DND-41 (cell line): Measurements from ENCODE around the gene NCK1.

Source experiments
- ATAC-seq: fragments of 200-7000 bp; cut with Tn5 transposase; 3 replicates; pipeline ENCODE4 v1.9.1; 2021; ENCODE audit warnings: low read depth; ENCODE audit not compliant: insufficient read depth
- DNase-seq: peaks from one replicate; pipeline ENCODE4 v3.0.0-alpha.2; 2020
- H2AFZ ChIP-seq: 2 replicates; pipeline ENCODE4 v1.6.0; 2012; ENCODE audit warnings: low read depth, low read length
- H3K27ac ChIP-seq: 2 replicates; pipeline ENCODE4 v1.5.1; 2012; ENCODE audit warnings: low read length, inconsistent platforms
- H3K27me3 ChIP-seq: fragments of 200-600 bp; sonication (generic); 2 replicates; pipeline ENCODE4 v1.6.0; 2012; ENCODE audit warnings: low read length, mild to moderate bottlenecking, inconsistent platforms; ENCODE audit not compliant: insufficient read depth, poor library complexity
- H3K36me3 ChIP-seq: 2 replicates; pipeline ENCODE4 v1.5.1; 2012; ENCODE audit warnings: low read length, inconsistent platforms; ENCODE audit not compliant: insufficient read depth
- H3K4me1 ChIP-seq: 2 replicates; pipeline ENCODE4 v1.5.1; 2012; ENCODE audit warnings: mild to moderate bottlenecking, low read length; ENCODE audit not compliant: insufficient read depth
- H3K4me2 ChIP-seq: 2 replicates; pipeline ENCODE4 v1.6.0; 2012; ENCODE audit warnings: mild to moderate bottlenecking, moderate library complexity, low read length, inconsistent platforms; ENCODE audit not compliant: insufficient read depth
- H3K4me3 ChIP-seq, 2 experiments: fragments of 200-600 bp in 1 of 2; shearing (Covaris generic) in 1 of 2; 2 replicates each; pipeline ENCODE4 v1.5.1; 2012 to 2016; ENCODE audit warnings: inconsistent platforms in 2 of 2, low read length in 2 of 2, mild to moderate bottlenecking in 2 of 2, low read depth in 1 of 2, moderate library complexity in 1 of 2
- H3K79me2 ChIP-seq: 2 replicates; pipeline ENCODE4 v1.6.0; 2012; ENCODE audit warnings: low read length, inconsistent platforms; ENCODE audit not compliant: insufficient read depth
- H3K9ac ChIP-seq: 2 replicates; pipeline ENCODE4 v1.6.0; 2012; ENCODE audit warnings: low read depth, mild to moderate bottlenecking, inconsistent platforms, low read length, moderate library complexity
- H3K9me3 ChIP-seq: 2 replicates; pipeline ENCODE4 v1.5.1; 2012; ENCODE audit warnings: low read length, moderate library complexity, mild to moderate bottlenecking, inconsistent platforms; ENCODE audit not compliant: insufficient read depth, severe bottlenecking
- H4K20me1 ChIP-seq: 2 replicates; pipeline ENCODE4 v1.6.0; 2012; ENCODE audit warnings: low read length; ENCODE audit not compliant: insufficient read depth
- EZH2 ChIP-seq: IDR thresholded peaks from 3 replicates; pipeline ENCODE4 v1.6.1; 2012; ENCODE audit warnings: borderline replicate concordance, low read depth, mild to moderate bottlenecking, moderate library complexity, low read length, inconsistent platforms; ENCODE audit not compliant: severe bottlenecking
- TF ChIP-seq, protein P1 (sequence below): IDR thresholded peaks from 2 replicates; pipeline ENCODE4 v1.5.1; 2012; ENCODE audit warnings: borderline replicate concordance, low read length, moderate library complexity, mild to moderate bottlenecking; ENCODE audit not compliant: poor library complexity, severe bottlenecking; ENCODE audit errors: extremely low read depth

Gene NCK1

DNA sequence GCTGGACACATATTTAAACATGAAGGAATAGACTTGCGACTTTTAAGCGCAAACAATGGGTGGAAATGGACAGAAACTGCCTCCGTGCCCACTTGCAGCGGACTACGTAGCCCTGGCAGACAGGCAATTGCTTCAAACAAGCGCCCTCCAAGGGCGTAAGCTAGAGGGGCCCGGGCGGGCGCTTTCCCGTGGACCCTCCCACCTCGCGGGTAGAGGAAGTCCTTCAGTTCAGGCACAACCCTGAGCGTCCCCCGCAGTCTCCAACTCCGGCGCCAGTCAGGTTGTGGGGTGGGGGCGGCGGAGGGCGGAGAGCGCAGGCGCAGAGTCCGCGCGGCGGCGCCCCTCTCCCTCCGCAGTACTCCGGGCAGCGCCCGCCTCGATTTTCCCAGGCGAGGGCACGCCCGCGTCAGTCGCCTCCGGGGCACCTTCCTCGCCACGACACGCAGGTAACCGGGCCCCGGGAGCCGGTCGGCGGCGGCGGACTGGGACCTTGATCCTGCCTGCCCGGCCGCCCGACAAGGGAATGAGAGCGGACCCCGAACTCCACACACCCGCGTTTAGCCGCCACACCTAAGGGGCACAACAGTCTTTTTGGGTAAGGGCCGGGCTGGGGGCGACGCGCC is 43.1 kb upstream of the NCK1 start, which contains the start of gene SLC35G2:
Gene SLC35G2, plus strand, starts transcription at position 358 of the 623 bp plus-strand sequence. CDS start 35,335 bp downstream, outside the sequence.
- peak within 1 kb of the TSS; percentile 100 for H3K4me2 ChIP-seq
- H3K9me3 ChIP-seq, result no peaks in the 10 kb centered on the region
- H3K27ac ChIP-seq, result peak within 1 kb of the TSS; percentile 74
- peaks cover 55% of the 10 kb centered on the region for H3K79me2 ChIP-seq
- H3K4me3 ChIP-seq, result peak within 1 kb of the TSS; percentile 80 to 97
- DNase-seq (peak; percentile 92), ATAC-seq (peak; percentile 94)
- H2AFZ ChIP-seq, result peak within 1 kb of the TSS; percentile 86
- TF ChIP-seq, protein P1, sequence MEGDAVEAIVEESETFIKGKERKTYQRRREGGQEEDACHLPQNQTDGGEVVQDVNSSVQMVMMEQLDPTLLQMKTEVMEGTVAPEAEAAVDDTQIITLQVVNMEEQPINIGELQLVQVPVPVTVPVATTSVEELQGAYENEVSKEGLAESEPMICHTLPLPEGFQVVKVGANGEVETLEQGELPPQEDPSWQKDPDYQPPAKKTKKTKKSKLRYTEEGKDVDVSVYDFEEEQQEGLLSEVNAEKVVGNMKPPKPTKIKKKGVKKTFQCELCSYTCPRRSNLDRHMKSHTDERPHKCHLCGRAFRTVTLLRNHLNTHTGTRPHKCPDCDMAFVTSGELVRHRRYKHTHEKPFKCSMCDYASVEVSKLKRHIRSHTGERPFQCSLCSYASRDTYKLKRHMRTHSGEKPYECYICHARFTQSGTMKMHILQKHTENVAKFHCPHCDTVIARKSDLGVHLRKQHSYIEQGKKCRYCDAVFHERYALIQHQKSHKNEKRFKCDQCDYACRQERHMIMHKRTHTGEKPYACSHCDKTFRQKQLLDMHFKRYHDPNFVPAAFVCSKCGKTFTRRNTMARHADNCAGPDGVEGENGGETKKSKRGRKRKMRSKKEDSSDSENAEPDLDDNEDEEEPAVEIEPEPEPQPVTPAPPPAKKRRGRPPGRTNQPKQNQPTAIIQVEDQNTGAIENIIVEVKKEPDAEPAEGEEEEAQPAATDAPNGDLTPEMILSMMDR, result peak; percentile 49
- no peak for TF ChIP-seq EZH2
- peaks cover 9% of the 10 kb centered on the region; the same call in 1 of the 2 replicates for H4K20me1 ChIP-seq
- H3K27me3 ChIP-seq, result no peaks in the 10 kb centered on the region
- H3K9ac ChIP-seq, result peak within 1 kb of the TSS; percentile 84
- H3K36me3 ChIP-seq, result no peaks in the 10 kb centered on the region; the same call in none of the 2 replicates
- H3K4me1 ChIP-seq, result peaks cover 38% of the 10 kb centered on the region

DNA sequence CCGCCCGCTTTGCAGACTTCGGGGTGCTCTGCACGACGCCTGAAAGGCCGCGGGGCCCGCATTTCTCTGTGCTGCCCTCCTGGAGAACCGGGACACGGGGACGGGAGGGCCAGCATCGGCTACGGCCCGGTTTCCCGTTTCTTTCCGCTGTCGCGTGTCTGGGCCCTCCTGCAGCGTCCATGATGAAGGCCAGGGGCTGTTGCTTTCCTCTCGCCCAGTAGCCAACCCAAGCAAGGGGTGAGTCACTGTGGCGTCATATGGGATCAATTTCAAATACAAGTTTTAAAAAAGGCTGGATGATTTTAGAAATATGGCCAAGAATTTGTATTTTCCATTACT is 42.6 kb upstream of the NCK1 start:
- Histone ChIP-seq H4K20me1 (peaks cover 9% of the 10 kb centered on the region; the same call in 1 of the 2 replicates), H2AFZ (peak overlapping the region; percentile 86), H3K9ac (peak overlapping the region; percentile 84), H3K36me3 (no peaks in the 10 kb centered on the region; the same call in none of the 2 replicates), H3K9me3 (no peaks in the 10 kb centered on the region), H3K79me2 (peaks cover 60% of the 10 kb centered on the region), H3K4me1 (peaks cover 38% of the 10 kb centered on the region), H3K4me3 (peak overlapping the region; percentile 80 to 97), H3K4me2 (peak overlapping the region; percentile 100), H3K27me3 (no peaks in the 10 kb centered on the region), H3K27ac (peak overlapping the region; percentile 74)
- peak; percentile 33 for ATAC-seq
- DNase-seq, result peak; percentile 49
- TF ChIP-seq EZH2, result no peak
- TF ChIP-seq, protein P1, result no peak

DNA sequence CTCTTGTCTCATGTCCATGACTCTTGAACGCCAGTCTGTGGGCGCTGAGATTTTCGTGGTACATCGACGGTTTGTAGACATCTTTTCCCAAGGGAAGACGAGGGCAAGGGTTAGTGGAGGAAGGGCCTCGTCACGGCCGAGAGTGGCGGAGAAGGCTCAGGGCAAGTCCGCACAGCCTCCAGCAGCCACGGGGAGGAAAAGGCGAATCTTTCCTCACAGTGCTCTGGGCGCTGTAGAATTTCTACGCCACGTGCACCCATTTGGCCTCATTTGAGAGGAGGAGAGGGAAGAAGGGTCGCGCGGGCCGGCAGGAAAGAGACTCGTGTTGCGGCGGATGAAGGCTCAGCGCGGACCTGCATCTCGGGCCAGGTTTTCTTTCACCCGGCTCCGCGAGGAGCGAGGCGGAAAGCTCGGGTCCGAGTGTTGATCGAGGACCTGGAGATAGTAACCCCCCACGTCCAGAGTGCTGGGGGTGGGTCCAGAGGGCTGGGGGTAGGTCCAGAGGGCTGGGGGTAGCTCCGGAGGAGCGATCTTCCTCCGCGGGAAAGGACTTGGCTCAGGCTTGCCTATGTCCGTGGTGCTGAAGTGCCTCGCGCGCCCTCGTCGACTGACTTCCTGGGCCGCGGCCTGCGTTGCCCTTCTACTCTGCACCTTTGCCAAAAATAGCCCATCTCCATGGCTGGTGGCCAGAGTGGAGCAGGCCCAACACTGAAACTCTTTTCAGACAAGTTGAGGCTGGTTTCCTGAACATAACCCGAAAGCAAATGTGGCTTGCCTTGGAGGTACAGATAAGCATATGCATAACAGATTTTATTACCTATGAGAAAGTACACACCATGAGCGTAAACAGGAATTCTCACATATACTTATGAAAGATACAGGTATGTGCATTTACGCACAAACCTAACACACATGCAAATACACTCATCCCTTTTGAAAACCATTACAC is 42.0 kb upstream of the NCK1 start:
- H3K4me2 ChIP-seq, result peak overlapping the region; percentile 100
- no peaks in the 10 kb centered on the region; the same call in none of the 2 replicates for H3K36me3 ChIP-seq
- H3K4me1 ChIP-seq, result peaks cover 38% of the 10 kb centered on the region
- H3K79me2 ChIP-seq, result peaks cover 66% of the 10 kb centered on the region
- TF ChIP-seq EZH2, result no peak
- TF ChIP-seq, protein P1, result no peak
- no peaks in the 10 kb centered on the region for H3K9me3 ChIP-seq
- ATAC-seq (peak; percentile 59), DNase-seq (peak; percentile 70)
- H3K4me3 ChIP-seq, result peak overlapping the region; percentile 80 to 97
- peak overlapping the region; percentile 86 for H2AFZ ChIP-seq
- peaks cover 9% of the 10 kb centered on the region; the same call in 1 of the 2 replicates for H4K20me1 ChIP-seq
- H3K27ac ChIP-seq, result peak overlapping the region; percentile 74
- H3K27me3 ChIP-seq, result no peaks in the 10 kb centered on the region
- peak overlapping the region; percentile 84 for H3K9ac ChIP-seq
